Body of pancreas (tissue), 4 donors: ENCODE data around the gene ADGRF4. TPM values are rescaled to one million over a fixed set of nuclear protein-coding genes. Genes with fewer than 3 reads are reported as not detected.

Experiments
- ATAC-seq: fragments of 150-250 bp; one replicate; pipeline ENCODE4 v1.9.1; 2016
- DNase-seq, 4 donors: peaks; one replicate each; pipeline ENCODE4 v3.0.0-alpha.2; 2019
- H3K27ac ChIP-seq, 4 donors: fragments of 200-600 bp; sonication (generic); 1 replicate in 3 of 4; 2 replicates in 1 of 4; pipeline versions ENCODE4 v1.5.1 to v1.6.1; 2016 to 2019; ENCODE audit warnings: mild to moderate bottlenecking in 1 of 4, mixed read lengths in 1 of 4, moderate library complexity in 1 of 4
- H3K27me3 ChIP-seq, 2 donors: fragments of 200-600 bp; sonication (generic); one replicate each; pipeline ENCODE4 v1.6.0; 2016; ENCODE audit warnings: mild to moderate bottlenecking in 1 of 2
- H3K36me3 ChIP-seq, 2 donors: fragments of 200-600 bp; sonication (generic); replicated peaks in 1 of 2; 2 replicates each; pipeline ENCODE4 v1.5.1; 2016; ENCODE audit warnings: low read depth in 2 of 2; ENCODE audit not compliant: insufficient read depth in 1 of 2
- H3K4me1 ChIP-seq: fragments of 200-600 bp; sonication (generic); one replicate; pipeline ENCODE4 v1.6.0; 2016
- H3K4me3 ChIP-seq, 2 donors: fragments of 200-600 bp; sonication (generic); 1 replicate in 1 of 2; 2 replicates in 1 of 2; pipeline ENCODE4 v1.5.1; 2016 to 2019
- H3K9me3 ChIP-seq, 3 donors: fragments of 200-600 bp; sonication (generic); 1 replicate in 2 of 3; 2 replicates in 1 of 3; pipeline ENCODE4 v1.5.1; 2016
- CTCF ChIP-seq, 7 experiments: fragments of 450-650 bp in 4 of 7; fragments of 200-600 bp in 3 of 7; sonication (generic) in 3 of 7; IDR thresholded peaks; one replicate each; pipeline ENCODE4 v1.5.1; 2016 to 2019; ENCODE audit warnings: antibody characterized with exemption in 7 of 7
- POLR2A ChIP-seq, 3 donors: fragments of 450-650 bp; IDR thresholded peaks; one replicate each; pipeline ENCODE4 v1.6.1; 2016; ENCODE audit warnings: antibody characterized with exemption in 3 of 3, mild to moderate bottlenecking in 2 of 3
- WGBS, 2 donors: methylation state at CpG; one replicate each; pipeline ENCODE4 v1.1.5; 2017; 5-methylcytosine and 5-hydroxymethylcytosine counted together
- intact Hi-C: fragments of 100-400 bp; cut with DNase I; formaldehyde crosslinking; loops from one replicate; pipeline ENCODE4 v1.15.1; 2023
- total RNA-seq, 2 donors: library from RNA; depleted of rRNA; stranded (reverse); fragments of >200 nt; gene quantifications; one replicate each; pipeline ENCODE4 v1.1.0, GENCODE V29; 2016

The ADGRF4 gene
- total RNA-seq, 2 donors from 2014 or later: not detected

- Histone ChIP-seq H3K4me1 (peaks cover 8% of the 10 kb centered on the region), H3K27me3 (no peaks in the 10 kb centered on the region), H3K9me3 (no peaks in the 10 kb centered on the region), H3K4me3 (no peak overlapping the region), H3K36me3 (no peaks in the 10 kb centered on the region), H3K27ac (no peak overlapping the region)
- intact Hi-C loops: no loop called here
- TF ChIP-seq CTCF (IDR thresholded peaks at IDR 0.05): no peak
- TF ChIP-seq POLR2A (IDR thresholded peaks at IDR 0.05): no peak
- DNase-seq (no peak), ATAC-seq (no peak)
- WGBS, 2 donors: 66 to 72% methylated on average over 3 of the region's 3 CpGs
Measured at GRCh38 chr6:47665112-47665511, 33.3 kb upstream of the ADGRF4 start.

GRCh38 chr6:47669684-47670513, 28.5 kb upstream of the ADGRF4 start:
- DNase-seq: no peak
- H3K27ac ChIP-seq: no peak overlapping the region
- WGBS, 2 donors: 33 to 38% methylated on average over 6 of the region's 6 CpGs
- H3K9me3 ChIP-seq: no peaks in the 10 kb centered on the region
- H3K27me3 ChIP-seq: no peaks in the 10 kb centered on the region
- ATAC-seq: no peak
- H3K4me3 ChIP-seq: no peak overlapping the region
- no peak for TF ChIP-seq CTCF (IDR thresholded peaks at IDR 0.05)
- no peak for TF ChIP-seq POLR2A (IDR thresholded peaks at IDR 0.05)
- intact Hi-C loops: no loop called here
- no peaks in the 10 kb centered on the region for H3K36me3 ChIP-seq
- peaks cover 8% of the 10 kb centered on the region for H3K4me1 ChIP-seq

GRCh38 chr6:47670851-47671250, 27.5 kb upstream of the ADGRF4 start:
- no peak for ATAC-seq
- no peak for TF ChIP-seq CTCF (IDR thresholded peaks at IDR 0.05)
- TF ChIP-seq POLR2A (IDR thresholded peaks at IDR 0.05): no peak
- intact Hi-C loops: no loop called here

GRCh38 chr6:47671777-47672176, 26.6 kb upstream of the ADGRF4 start:
- H3K9me3 ChIP-seq: no peaks in the 10 kb centered on the region
- no peaks in the 10 kb centered on the region for H3K36me3 ChIP-seq
- peaks cover 8% of the 10 kb centered on the region for H3K4me1 ChIP-seq
- 47 to 51% methylated on average over 1 of the region's 1 CpG for WGBS, 2 donors
- DNase-seq (no peak), ATAC-seq (no peak)
- no peak overlapping the region for H3K27ac ChIP-seq
- H3K27me3 ChIP-seq: no peaks in the 10 kb centered on the region
- intact Hi-C loops: no loop called here
- H3K4me3 ChIP-seq: no peak overlapping the region
- TF ChIP-seq POLR2A (IDR thresholded peaks at IDR 0.05) (no peak), CTCF (IDR thresholded peaks at IDR 0.05) (no peak)

More at GRCh38 chr6:47670851-47671250, 27.5 kb upstream of the ADGRF4 start:
- Histone ChIP-seq H3K4me3 (no peak overlapping the region), H3K27ac (no peak overlapping the region), H3K9me3 (no peaks in the 10 kb centered on the region), H3K4me1 (peaks cover 8% of the 10 kb centered on the region), H3K27me3 (no peaks in the 10 kb centered on the region), H3K36me3 (no peaks in the 10 kb centered on the region)
- DNase-seq: no peak
- 75 to 79% methylated on average over 3 of the region's 3 CpGs for WGBS, 2 donors

- no peaks in the 10 kb centered on the region for H3K27me3 ChIP-seq
- TF ChIP-seq POLR2A (IDR thresholded peaks at IDR 0.05): no peak
- no peak for TF ChIP-seq CTCF (IDR thresholded peaks at IDR 0.05)
- 75 to 100% methylated on average over 1 of the region's 1 CpG for WGBS, 2 donors
- no peak for ATAC-seq
- H3K9me3 ChIP-seq: no peaks in the 10 kb centered on the region
- no peak overlapping the region for H3K27ac ChIP-seq
- no peak for DNase-seq
- H3K4me1 ChIP-seq: peaks cover 8% of the 10 kb centered on the region
- H3K36me3 ChIP-seq: no peaks in the 10 kb centered on the region
- H3K4me3 ChIP-seq: no peak overlapping the region
- intact Hi-C loops: no loop called here
Measured at GRCh38 chr6:47672816-47673215, 25.6 kb upstream of the ADGRF4 start.
